Chondrocyte (in vitro differentiated cells): Measurements from ENCODE around the gene MIGA1. TPM values are rescaled to one million over a fixed set of nuclear protein-coding genes. Genes with fewer than 3 reads are reported as not detected.

ENCODE experiments used
- DNase-seq: peaks from one replicate; pipeline ENCODE4 v3.0.0; 2021; ENCODE audit warnings: mixed read lengths, low spot score
- H3K27ac Mint-ChIP-seq: one replicate; pipeline ENCODE4 v1.8.0; 2021; ENCODE audit warnings: mild to moderate bottlenecking, moderate library complexity, mixed read lengths; ENCODE audit not compliant: unreplicated experiment
- H3K27me3 Mint-ChIP-seq: 2 replicates; pipeline ENCODE4 v1.8.0; 2021; ENCODE audit warnings: low read depth, mixed read lengths
- H3K36me3 Mint-ChIP-seq: 2 replicates; pipeline ENCODE4 v1.8.0; 2021; ENCODE audit warnings: low read depth, mixed read lengths
- H3K4me1 Mint-ChIP-seq: 2 replicates; pipeline ENCODE4 v1.8.0; 2021; ENCODE audit warnings: low read depth, mild to moderate bottlenecking, mixed read lengths
- H3K4me3 Mint-ChIP-seq: one replicate; pipeline ENCODE4 v1.8.0; 2021; ENCODE audit warnings: mild to moderate bottlenecking, moderate library complexity, mixed read lengths; ENCODE audit not compliant: unreplicated experiment
- H3K9me3 Mint-ChIP-seq: 2 replicates; pipeline ENCODE4 v1.8.0; 2021; ENCODE audit warnings: low read depth, mixed read lengths
- total RNA-seq: library from RNA; stranded (reverse); gene quantifications from 3 replicates; pipeline ENCODE4 v1.2.1, GENCODE V29; 2021
- TF ChIP-seq, protein P1 (sequence below): fragments of 200-600 bp; sonication (generic); IDR thresholded peaks from 2 replicates; pipeline ENCODE4 v1.5.0; 2021; ENCODE audit warnings: antibody characterized with exemption, mild to moderate bottlenecking, moderate library complexity

MIGA1 gene
- total RNA-seq, 1 donor from 2014 or later: 18.6 TPM

DNA sequence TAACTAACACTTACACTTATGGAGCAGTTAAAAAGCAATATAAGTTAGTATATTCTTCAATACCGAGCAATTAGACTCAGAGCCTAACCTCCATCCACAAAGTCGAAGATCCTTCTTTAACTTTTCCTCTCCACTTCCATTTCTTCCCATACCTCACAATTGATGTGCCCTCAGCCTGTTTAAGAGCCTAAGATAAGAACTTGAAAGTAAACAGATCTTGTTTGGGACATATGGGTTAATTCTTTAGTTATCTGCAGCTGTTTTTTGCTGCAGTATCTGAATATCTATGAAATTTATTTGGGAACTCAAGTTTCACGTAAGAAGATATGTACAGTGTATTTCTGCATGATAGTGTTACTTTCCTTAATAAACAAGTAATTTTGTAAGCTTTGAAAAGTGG lies 51.5 kb downstream of the MIGA1 start:
- Mint-ChIP-seq H3K9me3 (no peaks in the 10 kb centered on the region), H3K4me1 (peaks cover 66% of the 10 kb centered on the region), H3K4me3 (no peak overlapping the region), H3K27me3 (no peaks in the 10 kb centered on the region), H3K27ac (peak overlapping the region; percentile 75), H3K36me3 (peaks cover 2% of the 10 kb centered on the region)
- TF ChIP-seq, protein P1, sequence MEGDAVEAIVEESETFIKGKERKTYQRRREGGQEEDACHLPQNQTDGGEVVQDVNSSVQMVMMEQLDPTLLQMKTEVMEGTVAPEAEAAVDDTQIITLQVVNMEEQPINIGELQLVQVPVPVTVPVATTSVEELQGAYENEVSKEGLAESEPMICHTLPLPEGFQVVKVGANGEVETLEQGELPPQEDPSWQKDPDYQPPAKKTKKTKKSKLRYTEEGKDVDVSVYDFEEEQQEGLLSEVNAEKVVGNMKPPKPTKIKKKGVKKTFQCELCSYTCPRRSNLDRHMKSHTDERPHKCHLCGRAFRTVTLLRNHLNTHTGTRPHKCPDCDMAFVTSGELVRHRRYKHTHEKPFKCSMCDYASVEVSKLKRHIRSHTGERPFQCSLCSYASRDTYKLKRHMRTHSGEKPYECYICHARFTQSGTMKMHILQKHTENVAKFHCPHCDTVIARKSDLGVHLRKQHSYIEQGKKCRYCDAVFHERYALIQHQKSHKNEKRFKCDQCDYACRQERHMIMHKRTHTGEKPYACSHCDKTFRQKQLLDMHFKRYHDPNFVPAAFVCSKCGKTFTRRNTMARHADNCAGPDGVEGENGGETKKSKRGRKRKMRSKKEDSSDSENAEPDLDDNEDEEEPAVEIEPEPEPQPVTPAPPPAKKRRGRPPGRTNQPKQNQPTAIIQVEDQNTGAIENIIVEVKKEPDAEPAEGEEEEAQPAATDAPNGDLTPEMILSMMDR: no peak
- no peak for DNase-seq

DNA sequence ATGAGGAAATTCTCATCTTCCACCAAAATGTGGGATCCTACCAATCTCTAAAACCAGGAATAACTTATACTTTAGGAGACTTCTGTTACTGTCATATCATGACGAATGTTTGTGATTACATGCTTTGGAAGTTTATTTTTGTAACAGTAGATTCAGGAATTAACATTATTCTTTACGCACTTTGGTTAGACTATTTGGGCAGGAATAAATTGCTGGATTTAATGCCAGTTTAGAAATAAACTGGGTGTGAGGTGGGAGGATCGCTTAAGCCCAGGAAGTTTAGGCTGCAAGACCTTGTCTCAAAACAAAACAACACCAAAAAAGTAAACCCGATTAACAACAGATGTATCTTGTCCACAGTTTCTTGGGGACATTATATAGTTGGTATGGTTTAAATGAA lies 52.1 kb downstream of the MIGA1 start:
- Mint-ChIP-seq H3K27me3 (no peaks in the 10 kb centered on the region), H3K9me3 (no peaks in the 10 kb centered on the region), H3K4me1 (peaks cover 71% of the 10 kb centered on the region), H3K36me3 (peaks cover under 1% of the 10 kb centered on the region), H3K4me3 (no peak overlapping the region), H3K27ac (peak overlapping the region; percentile 98)
- DNase-seq: no peak
- TF ChIP-seq, protein P1: no peak

DNA sequence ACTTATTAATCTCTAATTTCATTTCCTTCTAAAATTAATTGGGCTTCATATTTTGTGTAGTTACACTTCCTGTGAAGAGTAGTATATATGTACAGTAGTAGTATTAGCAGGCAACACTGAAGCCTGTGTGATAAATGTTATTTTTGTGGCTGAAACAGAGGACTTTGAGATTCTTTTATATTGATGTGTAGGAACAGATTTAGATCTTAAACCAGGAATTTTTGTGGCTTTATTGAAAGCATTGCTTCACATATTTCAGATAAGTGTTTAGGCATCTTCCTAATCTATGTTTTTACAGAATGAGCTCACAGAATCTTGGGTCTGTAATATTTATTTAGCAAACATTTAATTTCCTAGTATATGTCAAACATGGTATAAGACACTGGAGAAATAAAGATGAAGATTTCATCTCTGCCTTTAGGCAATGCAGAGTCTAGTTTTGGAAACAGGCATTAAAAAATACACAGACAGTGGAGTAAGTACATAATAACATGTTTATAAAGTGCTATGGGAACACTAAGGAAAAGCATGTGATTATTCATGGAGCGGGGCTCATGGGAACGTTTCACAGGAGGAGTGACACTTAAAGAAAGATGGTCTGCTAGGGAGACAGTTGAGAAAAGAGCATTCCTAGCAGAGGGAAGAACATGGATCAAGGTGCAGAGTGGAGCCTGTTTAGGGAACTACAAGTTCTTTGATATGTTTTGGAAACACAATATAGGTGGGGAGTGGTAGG lies 52.7 kb downstream of the MIGA1 start:
- no peak for DNase-seq

DNA sequence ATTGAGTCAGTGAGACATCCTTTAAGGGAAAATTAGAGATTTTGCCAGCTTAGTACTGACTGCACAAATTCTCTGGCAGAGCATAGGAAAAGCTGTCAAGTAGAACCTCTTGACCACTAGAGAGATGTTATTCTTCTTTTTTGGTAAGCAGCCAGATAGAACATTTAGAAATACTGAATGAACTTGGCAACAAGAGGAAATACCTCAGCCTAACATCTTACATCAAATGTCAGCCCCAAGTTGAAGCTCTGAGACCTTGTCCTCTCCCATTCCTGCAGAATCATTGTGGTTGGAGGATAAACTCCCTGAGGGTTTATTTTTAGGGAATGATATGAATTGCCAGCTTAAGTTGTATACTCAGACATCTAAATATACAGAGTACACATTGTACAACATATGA lies 53.5 kb downstream of the MIGA1 start:
- Mint-ChIP-seq H3K4me3 (no peak overlapping the region), H3K9me3 (no peaks in the 10 kb centered on the region), H3K36me3 (no peaks in the 10 kb centered on the region), H3K4me1 (peaks cover 75% of the 10 kb centered on the region), H3K27ac (peak overlapping the region; percentile 98), H3K27me3 (no peaks in the 10 kb centered on the region)
- TF ChIP-seq, protein P1: no peak
- no peak for DNase-seq

More for the DNA sequence above, 52.7 kb downstream of the MIGA1 start:
- Mint-ChIP-seq H3K4me1 (peaks cover 71% of the 10 kb centered on the region), H3K9me3 (no peaks in the 10 kb centered on the region), H3K27me3 (no peaks in the 10 kb centered on the region), H3K27ac (peak overlapping the region; percentile 98), H3K4me3 (peak overlapping the region; percentile 7), H3K36me3 (no peaks in the 10 kb centered on the region)
- TF ChIP-seq, protein P1: no peak

DNA sequence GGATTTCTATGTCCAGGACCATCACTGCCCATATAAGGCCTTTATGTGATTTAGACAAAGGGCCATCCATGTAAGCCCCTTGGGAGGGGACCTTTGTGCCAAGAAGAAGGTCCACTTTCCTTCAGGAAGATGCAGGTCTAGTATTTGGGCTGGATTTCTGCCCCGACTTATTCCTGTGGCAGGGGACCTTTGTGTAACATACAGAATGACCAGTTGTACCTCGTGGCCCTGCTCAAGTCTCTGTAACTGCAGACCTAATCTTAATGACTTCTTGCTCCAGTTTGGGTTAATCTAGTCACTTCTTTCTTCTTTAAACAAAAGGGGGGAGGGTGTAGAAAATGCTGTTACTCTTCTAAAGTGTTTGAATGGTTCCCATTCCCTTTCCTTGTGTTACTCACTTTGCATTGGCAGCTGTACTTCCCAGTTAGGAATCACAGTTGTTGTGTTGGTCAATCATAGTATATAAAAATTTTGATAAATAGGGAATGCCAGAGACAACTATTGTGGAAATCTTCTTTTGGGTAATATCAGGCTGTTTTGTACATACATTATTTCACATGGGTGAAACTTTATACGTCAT lies 54.2 kb downstream of the MIGA1 start:
- H3K27ac Mint-ChIP-seq: peak overlapping the region; percentile 98

More for the DNA sequence above, 54.2 kb downstream of the MIGA1 start:
- Mint-ChIP-seq H3K27me3 (no peaks in the 10 kb centered on the region), H3K4me1 (peaks cover 73% of the 10 kb centered on the region), H3K36me3 (no peaks in the 10 kb centered on the region), H3K4me3 (no peak overlapping the region), H3K9me3 (no peaks in the 10 kb centered on the region)
- TF ChIP-seq, protein P1: no peak
- DNase-seq: no peak
